GM06990 (cell line): ENCODE results near the gene MRPL16.

ENCODE experiments used
- DNase-seq: peaks from one replicate; pipeline ENCODE4 v3.0.0-alpha.2; 2011; ENCODE audit not compliant: insufficient read length; ENCODE audit errors: extremely low read depth
- H3K27me3 ChIP-seq: replicated peaks from 2 replicates; pipeline ENCODE4 v1.6.0; 2011; ENCODE audit warnings: low read length; ENCODE audit not compliant: control insufficient read depth, insufficient read depth
- H3K36me3 ChIP-seq: 2 replicates; pipeline ENCODE4 v1.5.1; 2011; ENCODE audit warnings: low read length; ENCODE audit not compliant: control insufficient read depth, insufficient read depth
- H3K4me3 ChIP-seq: replicated peaks from 2 replicates; pipeline ENCODE4 v1.5.1; 2011; ENCODE audit warnings: low read depth, mild to moderate bottlenecking, control low read depth, low read length
- TF ChIP-seq, protein P1 (sequence below): IDR thresholded peaks from 2 replicates; pipeline ENCODE4 v1.5.1; 2011; ENCODE audit warnings: low read length, control low read depth, mild to moderate bottlenecking, inconsistent platforms; ENCODE audit not compliant: insufficient read depth, poor library complexity, severe bottlenecking

Gene MRPL16

DNA sequence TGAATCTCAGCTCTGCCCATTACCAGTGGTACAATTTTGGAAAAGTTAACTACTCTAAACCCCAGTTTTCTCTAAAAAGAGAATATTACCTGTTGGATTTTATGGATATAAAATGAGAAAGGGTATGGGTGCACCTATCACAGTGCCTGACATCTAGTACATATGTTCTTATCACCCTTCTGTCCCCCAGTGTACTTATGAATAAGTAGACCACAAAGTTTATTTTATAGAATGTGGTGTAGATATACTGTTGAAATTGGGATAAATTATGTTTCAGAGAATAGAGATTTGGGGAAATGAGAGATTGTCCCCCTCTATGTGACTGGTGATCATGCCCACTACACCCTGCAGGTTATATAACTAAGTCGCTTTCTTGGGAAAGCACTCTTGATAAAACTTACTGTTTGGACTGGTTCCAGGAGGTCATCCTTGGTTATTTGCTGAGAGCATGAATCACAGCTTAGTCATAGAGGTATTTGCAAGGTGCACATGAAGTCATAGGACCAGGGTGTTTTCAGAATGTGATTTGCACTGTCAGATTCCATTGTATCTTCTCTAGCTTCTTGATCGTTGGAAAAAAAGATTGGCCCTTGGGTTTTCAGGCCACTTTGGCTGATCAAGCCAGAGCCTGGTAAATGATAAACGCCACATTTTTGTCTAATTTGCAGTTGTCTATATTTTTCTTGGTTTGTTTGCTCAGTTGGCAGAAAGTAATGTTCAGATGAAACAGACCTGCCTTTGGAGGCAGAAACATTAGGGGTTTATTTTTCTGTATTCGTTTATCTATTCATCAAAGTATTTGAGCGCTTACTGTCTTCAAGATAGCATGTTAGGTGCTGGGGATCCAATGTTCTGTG, 34.1 kb downstream of the MRPL16 start:
- no peak overlapping the region for H3K4me3 ChIP-seq
- no peak for DNase-seq
- no peaks in the 10 kb centered on the region for H3K27me3 ChIP-seq
- H3K36me3 ChIP-seq, result no peaks in the 10 kb centered on the region
- TF ChIP-seq, protein P1, sequence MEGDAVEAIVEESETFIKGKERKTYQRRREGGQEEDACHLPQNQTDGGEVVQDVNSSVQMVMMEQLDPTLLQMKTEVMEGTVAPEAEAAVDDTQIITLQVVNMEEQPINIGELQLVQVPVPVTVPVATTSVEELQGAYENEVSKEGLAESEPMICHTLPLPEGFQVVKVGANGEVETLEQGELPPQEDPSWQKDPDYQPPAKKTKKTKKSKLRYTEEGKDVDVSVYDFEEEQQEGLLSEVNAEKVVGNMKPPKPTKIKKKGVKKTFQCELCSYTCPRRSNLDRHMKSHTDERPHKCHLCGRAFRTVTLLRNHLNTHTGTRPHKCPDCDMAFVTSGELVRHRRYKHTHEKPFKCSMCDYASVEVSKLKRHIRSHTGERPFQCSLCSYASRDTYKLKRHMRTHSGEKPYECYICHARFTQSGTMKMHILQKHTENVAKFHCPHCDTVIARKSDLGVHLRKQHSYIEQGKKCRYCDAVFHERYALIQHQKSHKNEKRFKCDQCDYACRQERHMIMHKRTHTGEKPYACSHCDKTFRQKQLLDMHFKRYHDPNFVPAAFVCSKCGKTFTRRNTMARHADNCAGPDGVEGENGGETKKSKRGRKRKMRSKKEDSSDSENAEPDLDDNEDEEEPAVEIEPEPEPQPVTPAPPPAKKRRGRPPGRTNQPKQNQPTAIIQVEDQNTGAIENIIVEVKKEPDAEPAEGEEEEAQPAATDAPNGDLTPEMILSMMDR, result no peak

DNA sequence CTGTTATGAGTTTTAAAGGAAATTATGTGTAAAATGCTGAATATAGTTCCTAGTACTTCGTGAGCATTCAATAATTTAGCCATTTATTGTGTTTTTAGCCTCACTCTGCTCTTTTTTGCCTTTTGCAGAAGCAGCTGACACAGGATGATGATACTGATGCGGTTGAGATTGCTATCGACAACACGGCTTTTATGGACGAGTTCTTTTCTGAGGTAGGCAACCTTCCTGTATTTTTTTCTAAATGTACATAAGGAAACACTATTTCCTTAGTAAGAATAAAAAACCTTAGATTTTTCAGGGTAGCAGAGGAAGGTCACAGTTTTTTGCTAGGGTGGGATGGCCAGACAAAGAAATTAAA, 37.5 kb downstream of the MRPL16 start:
- no peak for DNase-seq
- TF ChIP-seq, protein P1, result no peak
- no peak overlapping the region for H3K4me3 ChIP-seq
- no peaks in the 10 kb centered on the region for H3K27me3 ChIP-seq
- no peaks in the 10 kb centered on the region for H3K36me3 ChIP-seq

- Histone ChIP-seq H3K27me3 (no peaks in the 10 kb centered on the region; the same call in 1 of the 2 replicates), H3K4me3 (no peak overlapping the region), H3K36me3 (no peaks in the 10 kb centered on the region)
- TF ChIP-seq, protein P1, result no peak
- no peak for DNase-seq
These were observed 39.0 kb downstream of the MRPL16 start for GRCh38 chr11:59771605-59772004.

DNA sequence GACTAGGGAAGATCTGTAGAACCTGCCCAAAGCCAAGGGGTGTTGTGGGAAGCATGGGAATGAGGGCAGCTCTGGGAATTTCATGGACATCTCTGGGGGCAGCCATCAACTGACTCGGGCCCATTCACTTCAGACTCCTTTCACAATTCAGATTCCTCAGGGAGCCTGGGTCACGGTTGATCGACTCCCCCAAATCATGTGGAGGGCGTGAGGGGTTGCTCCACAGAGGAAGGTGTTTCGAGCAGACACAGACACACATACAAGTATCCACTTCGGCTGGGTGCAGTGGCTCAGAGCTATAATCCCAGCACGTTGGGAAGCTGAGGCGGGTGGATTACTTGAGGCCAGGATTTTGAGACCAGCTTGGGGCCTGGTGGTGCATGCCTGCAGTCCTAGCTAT, 39.7 kb downstream of the MRPL16 start:
- TF ChIP-seq, protein P1, result no peak
- Histone ChIP-seq H3K4me3 (no peak overlapping the region), H3K36me3 (no peaks in the 10 kb centered on the region), H3K27me3 (no peaks in the 10 kb centered on the region; the same call in 1 of the 2 replicates)
- no peak for DNase-seq

- DNase-seq, result no peak
- Histone ChIP-seq H3K4me3 (no peak overlapping the region), H3K36me3 (no peaks in the 10 kb centered on the region), H3K27me3 (no peaks in the 10 kb centered on the region; the same call in 1 of the 2 replicates)
- TF ChIP-seq, protein P1, result no peak
These were observed 40.3 kb downstream of the MRPL16 start for GRCh38 chr11:59770319-59770718.
